T-helper 17 cell (primary cell): Measurements from ENCODE around the gene ARL2BP. TPM values are rescaled to one million over a fixed set of nuclear protein-coding genes. Genes with fewer than 3 reads are reported as not detected.
"Not testable (repeated sequence)": the region's sequence is repeated elsewhere in the genome, so short reads cannot be mapped to it uniquely, and the experiment has no call there.

ENCODE experiments used
- ATAC-seq: fragments of 150-1000 bp; cut with Tn5 transposase; 2 replicates; pipeline ENCODE4 v1.10.0; 2021; ENCODE audit warnings: mild to moderate bottlenecking, moderate library complexity
- DNase-seq, 3 donors: peaks; one replicate each; pipeline versions ENCODE4 v3.0.0 to v3.0.0-alpha.2; 2020 to 2021
- H3K9me3 ChIP-seq: one replicate; pipeline ENCODE4 v1.7.0; 2013; ENCODE audit warnings: low read length, mild to moderate bottlenecking; ENCODE audit not compliant: control insufficient read depth, poor library complexity, severe bottlenecking
- H3K27ac Mint-ChIP-seq: one replicate; pipeline ENCODE4 v1.8.0; 2022; ENCODE audit warnings: mild to moderate bottlenecking, moderate library complexity, mixed read lengths
- H3K27me3 Mint-ChIP-seq: one replicate; pipeline ENCODE4 v1.8.0; 2022; ENCODE audit warnings: mixed read lengths
- H3K36me3 Mint-ChIP-seq: one replicate; pipeline ENCODE4 v1.8.0; 2022; ENCODE audit warnings: low read depth, mixed read lengths
- H3K4me1 Mint-ChIP-seq: one replicate; pipeline ENCODE4 v1.8.0; 2022; ENCODE audit warnings: mild to moderate bottlenecking, mixed read lengths
- H3K4me3 Mint-ChIP-seq: one replicate; pipeline ENCODE4 v1.8.0; 2022; ENCODE audit warnings: mild to moderate bottlenecking, moderate library complexity, mixed read lengths
- total RNA-seq, 4 donors: library from RNA in 2 of 4; stranded (reverse) in 2 of 4; gene quantifications; one replicate each; pipeline ENCODE4 v1.2.3 and lab custom pipeline; 2022 to 2026

ARL2BP gene
- total RNA-seq, 2 donors from 2014 or later = 37.0 to 39.6 TPM

- no peak for DNase-seq
- no peaks in the 10 kb centered on the region for H3K9me3 ChIP-seq
- peak overlapping the region; percentile 34 for H3K27ac Mint-ChIP-seq
- no peak overlapping the region for H3K4me3 Mint-ChIP-seq
- no peaks in the 10 kb centered on the region for H3K36me3 Mint-ChIP-seq
- no peaks in the 10 kb centered on the region for H3K27me3 Mint-ChIP-seq
- H3K4me1 Mint-ChIP-seq = peaks cover 19% of the 10 kb centered on the region
- ATAC-seq = no peak
These were observed 16.7 kb downstream of the ARL2BP start for GRCh38 chr16:57261806-57262205.

GRCh38 chr16:57262841-57263540 is 17.9 kb downstream of the ARL2BP start:
- ATAC-seq (no peak), DNase-seq (no peak)
- Mint-ChIP-seq H3K27me3 (no peaks in the 10 kb centered on the region), H3K36me3 (no peaks in the 10 kb centered on the region), H3K4me1 (peaks cover 26% of the 10 kb centered on the region), H3K27ac (peak overlapping the region; percentile 34), H3K4me3 (no peak overlapping the region)
- H3K9me3 ChIP-seq = no peaks in the 10 kb centered on the region

GRCh38 chr16:57263541-57264351 is 18.7 kb downstream of the ARL2BP start:
- Mint-ChIP-seq H3K27ac (no peak overlapping the region), H3K4me1 (peaks cover 30% of the 10 kb centered on the region), H3K27me3 (no peaks in the 10 kb centered on the region), H3K4me3 (no peak overlapping the region), H3K36me3 (no peaks in the 10 kb centered on the region)
- no peaks in the 10 kb centered on the region for H3K9me3 ChIP-seq
- ATAC-seq (no peak), DNase-seq (no peak)

- H3K4me3 Mint-ChIP-seq = no peak overlapping the region
- H3K9me3 ChIP-seq = no peaks in the 10 kb centered on the region
- H3K36me3 Mint-ChIP-seq = no peaks in the 10 kb centered on the region
- peaks cover 30% of the 10 kb centered on the region for H3K4me1 Mint-ChIP-seq
- DNase-seq = no peak
- H3K27ac Mint-ChIP-seq = no peak overlapping the region
- ATAC-seq = no peak
- H3K27me3 Mint-ChIP-seq = no peaks in the 10 kb centered on the region
These were observed 19.3 kb downstream of the ARL2BP start for GRCh38 chr16:57264381-57264780.

- H3K27me3 Mint-ChIP-seq = no peaks in the 10 kb centered on the region
- H3K9me3 ChIP-seq = no peaks in the 10 kb centered on the region
- DNase-seq (no peak), ATAC-seq (no peak)
- no peak overlapping the region for H3K4me3 Mint-ChIP-seq
- H3K36me3 Mint-ChIP-seq = no peaks in the 10 kb centered on the region
- H3K4me1 Mint-ChIP-seq = peaks cover 29% of the 10 kb centered on the region
- H3K27ac Mint-ChIP-seq = no peak overlapping the region
These were observed 19.9 kb downstream of the ARL2BP start for GRCh38 chr16:57264950-57265371.

- ATAC-seq = no peak
- peaks cover 24% of the 10 kb centered on the region for H3K4me1 Mint-ChIP-seq
These were observed 20.9 kb downstream of the ARL2BP start for GRCh38 chr16:57265850-57266530.

GRCh38 chr16:57266531-57267260 is 21.6 kb downstream of the ARL2BP start:
- Mint-ChIP-seq H3K27me3 (no peaks in the 10 kb centered on the region), H3K4me3 (peak overlapping the region; percentile 71), H3K27ac (peak overlapping the region; percentile 90), H3K4me1 (peaks cover 24% of the 10 kb centered on the region), H3K36me3 (no peaks in the 10 kb centered on the region)
- ATAC-seq (peak; percentile 80), DNase-seq (no peak)
- H3K9me3 ChIP-seq = no peaks in the 10 kb centered on the region

More at GRCh38 chr16:57265850-57266530, 20.9 kb downstream of the ARL2BP start:
- DNase-seq = no peak
- Mint-ChIP-seq H3K36me3 (no peaks in the 10 kb centered on the region), H3K4me3 (peak overlapping the region; percentile 71), H3K27ac (peak overlapping the region; percentile 90), H3K27me3 (no peaks in the 10 kb centered on the region)
- H3K9me3 ChIP-seq = no peaks in the 10 kb centered on the region

- Mint-ChIP-seq H3K4me1 (peaks cover 24% of the 10 kb centered on the region), H3K27ac (peak overlapping the region; percentile 90), H3K4me3 (peak overlapping the region; percentile 71)
- not testable (repeated sequence) for H3K36me3 Mint-ChIP-seq, H3K9me3 ChIP-seq, DNase-seq, H3K27me3 Mint-ChIP-seq
- peak; percentile 29 for ATAC-seq
These were observed 22.3 kb downstream of the ARL2BP start for GRCh38 chr16:57267343-57267742.

- no peaks in the 10 kb centered on the region for H3K36me3 Mint-ChIP-seq
- ATAC-seq (no peak), DNase-seq (no peak)
- peaks cover 21% of the 10 kb centered on the region for H3K4me1 Mint-ChIP-seq
- no peak overlapping the region for H3K4me3 Mint-ChIP-seq
- H3K27me3 Mint-ChIP-seq = no peaks in the 10 kb centered on the region
- no peaks in the 10 kb centered on the region for H3K9me3 ChIP-seq
- peak overlapping the region; percentile 41 for H3K27ac Mint-ChIP-seq
These were observed 24.0 kb downstream of the ARL2BP start for GRCh38 chr16:57268804-57269800.

- ATAC-seq = no peak
These were observed 25.4 kb downstream of the ARL2BP start for GRCh38 chr16:57270221-57271062.

GRCh38 chr16:57271063-57271345 is 25.9 kb downstream of the ARL2BP start:
- no peak overlapping the region for H3K4me3 Mint-ChIP-seq
- no peaks in the 10 kb centered on the region for H3K9me3 ChIP-seq
- H3K36me3 Mint-ChIP-seq = no peaks in the 10 kb centered on the region
- peaks cover 17% of the 10 kb centered on the region for H3K4me1 Mint-ChIP-seq
- H3K27me3 Mint-ChIP-seq = no peaks in the 10 kb centered on the region
- ATAC-seq (no peak), DNase-seq (no peak)
- no peak overlapping the region for H3K27ac Mint-ChIP-seq

More at GRCh38 chr16:57270221-57271062, 25.4 kb downstream of the ARL2BP start:
- DNase-seq = no peak
- H3K9me3 ChIP-seq = no peaks in the 10 kb centered on the region
- no peak overlapping the region for H3K4me3 Mint-ChIP-seq
- no peaks in the 10 kb centered on the region for H3K36me3 Mint-ChIP-seq
- H3K27me3 Mint-ChIP-seq = no peaks in the 10 kb centered on the region
- peaks cover 19% of the 10 kb centered on the region for H3K4me1 Mint-ChIP-seq
- no peak overlapping the region for H3K27ac Mint-ChIP-seq
